ENCODE results near the gene DCC.

DNA sequence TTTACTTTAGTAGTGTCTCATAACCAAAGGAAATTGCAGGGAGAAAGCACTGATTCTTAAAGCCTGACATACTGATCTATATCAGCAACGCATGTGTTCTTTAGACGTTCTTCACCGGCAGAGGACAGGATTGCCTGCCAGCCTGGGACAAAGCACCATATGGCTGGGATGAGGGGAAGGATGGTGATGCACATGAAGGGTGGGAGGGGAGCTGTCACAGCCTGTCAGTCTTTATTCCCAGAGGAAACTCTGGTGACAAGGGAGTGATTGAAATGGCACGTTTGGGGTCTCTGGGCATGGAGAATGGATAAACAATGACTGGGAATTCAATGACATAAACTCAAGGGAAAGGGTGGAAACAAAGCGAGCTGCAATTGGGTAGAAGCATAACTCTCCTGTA, 808.1 kb downstream of the DCC start:
- TF ChIP-seq EZH2phosphoT487 (IDR thresholded peaks at IDR 0.05; ENCODE audit: insufficient read depth, low read depth), result no peak
- TF ChIP-seq EZH2 (IDR thresholded peaks at IDR 0.05; ENCODE audit: insufficient read depth, poor library complexity, severe bottlenecking), result no peak
